ENCODE measurements around the gene KIF9.
A peak's percentile ranks its signal among the peaks of the same experiment; 100 is the strongest.
"Not testable (repeated sequence)": the region's sequence is repeated elsewhere in the genome, so short reads cannot be mapped to it uniquely, and the experiment has no call there.

The KIF9 gene, protein sequence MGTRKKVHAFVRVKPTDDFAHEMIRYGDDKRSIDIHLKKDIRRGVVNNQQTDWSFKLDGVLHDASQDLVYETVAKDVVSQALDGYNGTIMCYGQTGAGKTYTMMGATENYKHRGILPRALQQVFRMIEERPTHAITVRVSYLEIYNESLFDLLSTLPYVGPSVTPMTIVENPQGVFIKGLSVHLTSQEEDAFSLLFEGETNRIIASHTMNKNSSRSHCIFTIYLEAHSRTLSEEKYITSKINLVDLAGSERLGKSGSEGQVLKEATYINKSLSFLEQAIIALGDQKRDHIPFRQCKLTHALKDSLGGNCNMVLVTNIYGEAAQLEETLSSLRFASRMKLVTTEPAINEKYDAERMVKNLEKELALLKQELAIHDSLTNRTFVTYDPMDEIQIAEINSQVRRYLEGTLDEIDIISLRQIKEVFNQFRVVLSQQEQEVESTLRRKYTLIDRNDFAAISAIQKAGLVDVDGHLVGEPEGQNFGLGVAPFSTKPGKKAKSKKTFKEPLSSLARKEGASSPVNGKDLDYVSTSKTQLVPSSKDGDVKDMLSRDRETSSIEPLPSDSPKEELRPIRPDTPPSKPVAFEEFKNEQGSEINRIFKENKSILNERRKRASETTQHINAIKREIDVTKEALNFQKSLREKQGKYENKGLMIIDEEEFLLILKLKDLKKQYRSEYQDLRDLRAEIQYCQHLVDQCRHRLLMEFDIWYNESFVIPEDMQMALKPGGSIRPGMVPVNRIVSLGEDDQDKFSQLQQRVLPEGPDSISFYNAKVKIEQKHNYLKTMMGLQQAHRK

GRCh38 chr3:47282424-47283192 is at the start of gene KIF9, which contains the start of gene KLHL18:
KIF9 (minus strand) TSS chr3:47282799; CDS start chr3:47277374, 5,425 bp downstream.
KLHL18 (plus strand) TSS chr3:47282944; CDS start chr3:47282966, 22 bp downstream.
- peak; percentile 86 for DNase-seq

- DNase-seq, result peak; percentile 60
Measured at GRCh38 chr3:47324278-47324865, 41.8 kb upstream of the KIF9 start.

GRCh38 chr3:47323431-47324277 is 41.1 kb upstream of the KIF9 start:
- DNase-seq, result no peak

DNA sequence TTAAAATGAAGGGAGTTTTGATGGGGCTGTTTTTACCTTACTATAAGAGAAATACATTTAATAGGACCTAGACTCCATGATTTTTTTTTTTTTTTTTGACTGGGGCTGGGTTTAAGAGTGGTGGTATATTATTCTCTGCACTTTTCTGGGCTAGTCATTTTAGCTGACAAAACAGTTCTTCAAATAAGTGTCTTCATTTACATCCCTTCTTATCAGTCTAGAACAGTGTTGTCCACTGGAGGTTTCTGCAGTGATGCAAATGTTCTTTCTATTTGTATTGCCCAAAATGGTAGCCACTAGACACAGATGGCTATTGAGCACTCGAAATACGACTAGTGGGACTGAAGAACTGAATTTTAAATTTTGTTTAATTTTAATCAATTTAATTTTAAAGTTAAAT is 37.4 kb upstream of the KIF9 start:
- no peak for DNase-seq

- DNase-seq, result no peak
Measured at GRCh38 chr3:47318916-47319315, 36.3 kb upstream of the KIF9 start.

DNA sequence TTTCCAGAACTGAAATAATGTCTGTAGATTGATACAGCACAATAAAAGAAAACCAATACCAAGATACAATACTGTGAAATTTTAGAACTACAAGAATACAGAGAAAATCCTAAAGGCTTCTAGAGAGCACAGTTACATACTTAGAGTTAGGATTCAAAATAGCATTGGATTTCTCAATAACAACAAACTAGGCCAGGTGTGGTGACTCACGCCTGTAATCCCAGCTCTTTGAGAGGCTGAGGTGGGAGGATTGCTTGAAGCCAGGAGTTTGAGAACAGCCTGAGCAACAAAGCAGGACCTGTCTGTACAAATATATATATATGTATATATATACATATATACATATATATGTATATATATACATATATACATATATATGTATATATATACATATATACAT is 33.6 kb upstream of the KIF9 start:
- DNase-seq, result not testable (repeated sequence)

GRCh38 chr3:47315069-47315647 is 32.6 kb upstream of the KIF9 start:
- no peak for DNase-seq

DNA sequence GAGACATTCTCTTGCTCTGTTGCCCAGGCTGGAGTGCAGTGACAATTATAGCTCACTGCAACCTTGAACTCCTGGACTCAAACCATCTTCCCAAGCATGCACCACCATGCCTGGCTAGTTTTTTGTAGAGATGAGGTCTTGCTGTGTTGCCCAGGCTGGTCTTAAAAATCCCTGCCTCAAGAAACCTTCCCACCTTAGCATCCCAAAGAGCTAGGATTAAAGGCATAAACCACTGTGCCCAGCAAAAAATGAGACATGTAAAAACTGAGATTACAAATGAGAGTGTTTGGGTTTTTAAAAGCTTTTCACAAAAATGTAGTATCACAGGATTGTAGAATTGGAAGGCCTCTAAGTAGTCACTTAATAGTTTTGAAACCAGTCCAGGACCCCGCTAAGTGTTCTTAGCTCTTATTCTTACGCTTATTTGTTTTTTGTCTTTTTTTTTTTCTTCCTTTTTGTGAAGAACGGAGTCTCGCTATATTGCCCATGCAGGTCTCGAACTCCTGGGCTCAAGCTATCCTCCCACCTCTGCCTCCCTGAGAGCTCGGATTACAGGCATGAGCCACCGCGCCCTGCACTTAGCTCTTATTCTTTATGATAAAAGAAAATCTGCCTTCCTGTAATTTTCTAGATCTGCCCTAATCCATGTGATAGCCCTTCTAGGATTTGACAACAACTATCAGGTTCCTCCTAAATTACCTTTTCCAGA is 31.6 kb upstream of the KIF9 start:
- no peak for DNase-seq

GRCh38 chr3:47313341-47314055 is 30.9 kb upstream of the KIF9 start:
- DNase-seq, result no peak

DNA sequence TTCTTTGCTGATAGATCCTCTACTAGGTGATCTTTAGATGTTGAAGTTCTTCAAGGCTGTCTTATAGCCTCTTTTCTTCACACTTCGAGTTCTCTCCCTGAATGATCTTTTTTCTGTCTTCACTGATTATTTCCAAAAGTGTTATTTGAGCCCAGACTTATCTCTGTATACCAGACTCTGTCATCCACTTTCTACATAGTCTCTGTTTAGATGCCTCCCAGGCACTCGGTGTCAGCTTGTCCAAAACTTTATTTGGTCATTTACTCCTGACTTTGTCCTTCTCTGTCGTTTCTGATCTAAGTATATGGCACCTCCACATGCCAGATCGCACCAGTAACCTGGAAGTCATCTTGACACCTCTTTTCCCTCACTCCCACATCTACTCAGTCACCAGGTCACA is 27.8 kb upstream of the KIF9 start:
- no peak for DNase-seq

DNA sequence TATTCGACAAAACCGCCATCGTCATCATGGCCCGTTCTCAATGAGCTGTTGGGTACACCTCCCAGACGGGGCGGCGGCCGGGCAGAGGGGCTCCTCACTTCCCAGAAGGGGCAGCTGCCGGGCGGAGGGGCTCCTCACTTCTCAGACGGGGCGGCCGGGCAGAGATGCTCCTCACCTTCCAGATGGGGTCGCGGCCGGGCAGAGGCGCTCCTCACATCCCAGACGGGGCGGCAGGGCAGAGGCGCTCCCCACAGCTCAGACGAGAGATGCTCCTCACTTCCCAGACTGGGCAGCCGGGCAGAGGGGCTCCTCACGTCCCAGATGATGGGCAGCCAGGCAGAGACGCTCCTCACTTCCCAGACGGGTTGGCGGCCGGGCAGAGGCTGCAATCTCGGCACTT is 26.6 kb upstream of the KIF9 start:
- not testable (repeated sequence) for DNase-seq

- no peak for DNase-seq
Measured at GRCh38 chr3:47306022-47306421, 23.4 kb upstream of the KIF9 start.

GRCh38 chr3:47301456-47301855 is 18.9 kb upstream of the KIF9 start:
- DNase-seq, result no peak

- no peak for DNase-seq
Measured at GRCh38 chr3:47299381-47300318, 17.1 kb upstream of the KIF9 start.

- DNase-seq, result no peak
Measured at GRCh38 chr3:47298439-47298838, 15.8 kb upstream of the KIF9 start.

- no peak for DNase-seq
Measured at GRCh38 chr3:47296562-47297302, 14.1 kb upstream of the KIF9 start.

DNA sequence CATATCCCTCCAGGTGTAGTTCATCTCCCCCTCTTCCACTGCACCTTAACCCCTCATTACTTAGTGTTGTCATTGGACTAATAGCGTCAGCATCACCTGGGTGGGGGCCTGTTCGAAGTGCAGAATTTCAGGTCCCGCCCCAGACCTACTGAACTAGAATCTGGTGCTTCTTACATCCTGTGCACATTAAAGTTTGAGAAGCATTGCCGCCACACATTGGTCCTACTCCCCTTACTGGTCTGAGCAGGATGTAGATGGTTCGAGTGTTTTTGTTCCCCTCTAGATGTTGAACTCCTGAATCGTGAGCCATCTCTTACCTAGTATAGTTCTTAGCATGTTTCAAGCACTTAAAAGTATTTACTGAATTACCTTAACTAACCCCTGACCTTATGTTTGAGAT is 13.4 kb upstream of the KIF9 start:
- DNase-seq, result no peak

- no peak for DNase-seq
Measured at GRCh38 chr3:47295322-47295721, 12.7 kb upstream of the KIF9 start.
